Kidney epithelial cell (primary cell): ENCODE data around the gene PRMT5. TPM values are rescaled to one million over a fixed set of nuclear protein-coding genes. Genes with fewer than 3 reads are reported as not detected.

Experiments used
- DNase-seq: peaks from one replicate; pipeline ENCODE4 v3.0.0-alpha.2; 2010; ENCODE audit warnings: low read depth
- H3K27me3 ChIP-seq: 2 replicates; pipeline ENCODE4 v1.6.0; 2011; ENCODE audit warnings: low read length; ENCODE audit not compliant: control insufficient read depth, insufficient read depth
- H3K36me3 ChIP-seq: 2 replicates; pipeline ENCODE4 v1.5.1; 2011; ENCODE audit warnings: low read length; ENCODE audit not compliant: control insufficient read depth, insufficient read depth
- H3K4me3 ChIP-seq: 2 replicates; pipeline ENCODE4 v1.5.1; 2011; ENCODE audit warnings: low read depth, mild to moderate bottlenecking, control low read depth, low read length
- total RNA-seq: library from RNA; depleted of rRNA; stranded (reverse); fragments of >200 nt; gene quantifications from 2 replicates; pipeline ENCODE4 v1.2.3, GENCODE V29; 2015
- TF ChIP-seq, protein P1 (sequence below): IDR thresholded peaks from 2 replicates; pipeline ENCODE4 v1.5.1; 2011; ENCODE audit warnings: mild to moderate bottlenecking, moderate library complexity, low read length, control low read depth, inconsistent platforms; ENCODE audit not compliant: insufficient read depth, poor library complexity, severe bottlenecking

PRMT5 gene
- total RNA-seq, 1 donor from 2014 or later = 94.0 TPM

DNA sequence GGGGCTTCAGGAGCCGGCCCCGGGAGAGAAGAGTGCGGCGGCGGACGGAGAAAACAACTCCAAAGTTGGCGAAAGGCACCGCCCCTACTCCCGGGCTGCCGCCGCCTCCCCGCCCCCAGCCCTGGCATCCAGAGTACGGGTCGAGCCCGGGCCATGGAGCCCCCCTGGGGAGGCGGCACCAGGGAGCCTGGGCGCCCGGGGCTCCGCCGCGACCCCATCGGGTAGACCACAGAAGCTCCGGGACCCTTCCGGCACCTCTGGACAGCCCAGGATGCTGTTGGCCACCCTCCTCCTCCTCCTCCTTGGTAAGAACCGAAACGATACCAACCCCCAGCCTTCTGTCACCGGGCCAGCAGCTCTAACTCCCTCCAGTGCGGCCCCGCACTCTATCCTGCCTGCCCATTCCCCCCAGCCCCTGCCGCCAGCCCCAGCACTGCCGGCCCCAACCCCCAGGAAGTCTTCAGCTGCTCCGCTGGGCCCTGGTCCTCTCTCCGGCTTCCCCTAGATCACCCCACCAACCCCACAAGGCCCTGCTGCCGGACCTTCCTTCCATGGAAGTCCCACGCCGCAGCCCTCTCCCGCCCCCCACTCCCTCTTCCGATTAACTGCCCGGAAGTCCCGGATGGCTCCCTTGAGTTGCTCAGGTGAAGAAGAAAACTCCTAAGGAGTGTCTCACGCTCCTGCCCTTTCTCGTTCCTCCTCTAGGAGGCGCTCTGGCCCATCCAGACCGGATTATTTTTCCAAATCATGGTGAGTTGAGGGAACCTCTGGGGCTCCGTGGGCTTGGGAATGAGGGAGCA, 56.9 kb downstream of the PRMT5 start:
- no peak for DNase-seq
- peak overlapping the region; percentile 92 for H3K4me3 ChIP-seq
- peaks cover 7% of the 10 kb centered on the region for H3K36me3 ChIP-seq
- H3K27me3 ChIP-seq = no peaks in the 10 kb centered on the region
- TF ChIP-seq, protein P1, sequence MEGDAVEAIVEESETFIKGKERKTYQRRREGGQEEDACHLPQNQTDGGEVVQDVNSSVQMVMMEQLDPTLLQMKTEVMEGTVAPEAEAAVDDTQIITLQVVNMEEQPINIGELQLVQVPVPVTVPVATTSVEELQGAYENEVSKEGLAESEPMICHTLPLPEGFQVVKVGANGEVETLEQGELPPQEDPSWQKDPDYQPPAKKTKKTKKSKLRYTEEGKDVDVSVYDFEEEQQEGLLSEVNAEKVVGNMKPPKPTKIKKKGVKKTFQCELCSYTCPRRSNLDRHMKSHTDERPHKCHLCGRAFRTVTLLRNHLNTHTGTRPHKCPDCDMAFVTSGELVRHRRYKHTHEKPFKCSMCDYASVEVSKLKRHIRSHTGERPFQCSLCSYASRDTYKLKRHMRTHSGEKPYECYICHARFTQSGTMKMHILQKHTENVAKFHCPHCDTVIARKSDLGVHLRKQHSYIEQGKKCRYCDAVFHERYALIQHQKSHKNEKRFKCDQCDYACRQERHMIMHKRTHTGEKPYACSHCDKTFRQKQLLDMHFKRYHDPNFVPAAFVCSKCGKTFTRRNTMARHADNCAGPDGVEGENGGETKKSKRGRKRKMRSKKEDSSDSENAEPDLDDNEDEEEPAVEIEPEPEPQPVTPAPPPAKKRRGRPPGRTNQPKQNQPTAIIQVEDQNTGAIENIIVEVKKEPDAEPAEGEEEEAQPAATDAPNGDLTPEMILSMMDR = peak; percentile 98

DNA sequence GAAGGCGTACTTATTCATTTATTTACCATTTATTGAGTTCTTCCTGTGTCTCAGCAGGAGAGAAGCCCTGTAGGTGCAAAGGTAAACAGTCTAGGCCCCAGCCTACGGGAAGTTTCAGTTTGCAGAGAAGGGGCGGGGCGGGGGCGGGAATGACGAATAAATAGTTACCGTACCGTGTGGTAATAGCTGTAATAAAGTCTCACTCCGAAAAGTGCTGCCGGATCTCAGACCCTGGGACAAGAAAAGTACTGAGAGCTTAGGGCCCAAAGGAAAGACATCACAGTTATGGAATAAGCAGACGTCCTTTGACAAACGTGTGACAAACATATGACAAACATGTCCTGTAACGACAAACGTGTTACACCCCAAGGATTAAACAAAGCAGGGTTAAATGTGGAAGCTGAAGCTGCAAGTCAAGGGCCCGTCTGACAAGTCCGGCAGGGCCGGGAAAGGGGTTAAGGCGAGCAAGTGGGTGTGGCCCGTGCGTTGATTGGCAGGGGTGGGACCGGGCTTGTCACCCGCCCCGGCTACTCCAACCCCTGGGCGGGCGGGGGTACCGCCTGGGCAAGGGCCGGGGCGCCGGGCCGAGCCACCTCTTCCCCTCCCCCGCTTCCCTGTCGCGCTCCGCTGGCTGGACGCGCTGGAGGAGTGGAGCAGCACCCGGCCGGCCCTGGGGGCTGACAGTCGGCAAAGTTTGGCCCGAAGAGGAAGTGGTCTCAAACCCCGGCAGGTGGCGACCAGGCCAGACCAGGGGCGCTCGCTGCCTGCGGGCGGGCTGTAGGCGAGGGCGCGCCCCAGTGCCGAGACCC, 57.7 kb downstream of the PRMT5 start, which contains the start of gene LRP10:
TSS of gene LRP10 (plus strand) at position 517 of the 809 bp plus-strand sequence. CDS start 564 bp downstream, outside the sequence.
- Histone ChIP-seq H3K4me3 (peak within 1 kb of the TSS; percentile 92), H3K27me3 (no peaks in the 10 kb centered on the region), H3K36me3 (peaks cover 7% of the 10 kb centered on the region)
- no peak for DNase-seq
- TF ChIP-seq, protein P1 = no peak

DNA sequence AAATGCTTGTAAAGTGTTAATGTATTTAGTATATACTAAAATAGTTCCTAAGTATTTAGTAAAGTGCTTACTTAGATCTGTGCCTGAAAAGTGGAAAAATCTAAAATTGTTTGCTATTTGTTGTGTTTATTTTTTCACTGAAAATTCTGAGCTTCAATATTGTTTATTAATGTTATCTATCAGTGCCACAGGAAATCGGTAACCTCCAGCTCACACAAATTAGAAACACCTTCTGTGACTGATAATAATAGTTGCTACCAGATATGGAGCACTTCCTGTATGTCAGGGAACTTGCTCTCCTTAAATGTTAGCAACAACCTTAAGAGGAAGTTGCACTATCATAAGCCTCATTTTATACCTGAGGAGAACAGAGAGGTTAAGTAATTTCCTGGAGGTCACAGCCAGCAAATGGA, 58.4 kb downstream of the PRMT5 start:
- H3K27me3 ChIP-seq = no peaks in the 10 kb centered on the region
- H3K36me3 ChIP-seq = peaks cover 4% of the 10 kb centered on the region
- TF ChIP-seq, protein P1 = no peak
- peak overlapping the region; percentile 92 for H3K4me3 ChIP-seq
- no peak for DNase-seq

Other genes starting within 250 kb of the PRMT5 start
- gene OXA1L, start 162.7 kb downstream of the PRMT5 start, total RNA-seq = 84.5 and 143 TPM in 2 replicates
- gene SLC7A7, start 113.9 kb downstream of the PRMT5 start, total RNA-seq = 6.8 and 10.0 TPM in 2 replicates
- gene MRPL52, start 99.5 kb downstream of the PRMT5 start, total RNA-seq = 102 and 362 TPM in 2 replicates
- gene MMP14, start 92.8 kb downstream of the PRMT5 start, total RNA-seq = 650 and 669 TPM in 2 replicates
- gene LRP10, start 57.6 kb downstream of the PRMT5 start, total RNA-seq = 124 and 150 TPM in 2 replicates
- 0.48 and 1.2 TPM in 2 replicates for gene REM2, start 46.2 kb downstream of the PRMT5 start, total RNA-seq
- 96.1 and 146 TPM in 2 replicates for gene RBM23, start 10.2 kb downstream of the PRMT5 start, total RNA-seq
- gene HAUS4, start 27.7 kb upstream of the PRMT5 start, total RNA-seq = 31.7 and 36.5 TPM in 2 replicates
- gene AJUBA, start 53.2 kb upstream of the PRMT5 start, total RNA-seq = 87.2 and 90.8 TPM in 2 replicates
- 8.4 and 9.7 TPM in 2 replicates for gene C14orf93, start 80.8 kb upstream of the PRMT5 start, total RNA-seq
- gene PSMB5, start 105.5 kb upstream of the PRMT5 start, total RNA-seq = 199 and 244 TPM in 2 replicates
- not detected in 2 replicates for gene PSMB11, start 112.8 kb upstream of the PRMT5 start, total RNA-seq
- 5.9 and 7.0 TPM in 2 replicates for gene CDH24, start 128.1 kb upstream of the PRMT5 start, total RNA-seq
- gene ACIN1, start 165.8 kb upstream of the PRMT5 start, total RNA-seq = 72.6 and 83.4 TPM in 2 replicates
- gene C14orf119, start 166.1 kb upstream of the PRMT5 start, total RNA-seq = 27.5 and 33.3 TPM in 2 replicates
- not detected in 2 replicates for gene CIROP, start 175.6 kb upstream of the PRMT5 start, total RNA-seq
- not detected in 2 replicates for gene CEBPE, start 189.9 kb upstream of the PRMT5 start, total RNA-seq